Neural progenitor cell (in vitro differentiated cells): ENCODE results near the gene HMGB2.

Experiments used
- EZH2 ChIP-seq: fragments of 200-600 bp; sonication (generic); IDR thresholded peaks from 2 replicates; pipeline ENCODE4 v1.6.1; 2017; ENCODE audit warnings: antibody characterized with exemption, mild to moderate bottlenecking, moderate library complexity
- EZH2phosphoT487 ChIP-seq: fragments of 200-600 bp; sonication (generic); IDR thresholded peaks from 2 replicates; pipeline ENCODE4 v1.6.1; 2017; ENCODE audit warnings: antibody characterized with exemption
- TF ChIP-seq, protein P1 (sequence below): fragments of 200-600 bp; sonication (generic); IDR thresholded peaks from 2 replicates; pipeline ENCODE4 v1.5.1; 2017; ENCODE audit warnings: antibody characterized with exemption, mild to moderate bottlenecking

DNA sequence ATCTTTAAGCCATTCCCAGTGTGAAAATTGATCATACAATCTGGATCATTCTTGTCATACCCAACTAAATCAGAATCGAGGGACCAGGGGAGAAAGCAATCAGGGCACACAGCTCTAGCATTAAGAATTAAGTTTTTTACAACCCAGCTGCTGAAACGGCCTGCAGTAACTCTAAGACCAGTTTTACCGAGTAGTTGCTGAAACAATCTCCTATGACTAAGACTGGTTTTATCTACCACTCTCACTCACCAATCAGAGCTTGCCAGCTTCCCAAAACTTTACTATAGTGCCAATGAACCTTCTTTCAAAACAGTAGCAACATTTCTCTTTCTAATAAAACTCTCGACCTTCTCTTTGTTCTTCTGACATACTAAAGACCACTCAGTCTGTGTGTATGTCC lies 33.8 kb upstream of the HMGB2 start:
- TF ChIP-seq, protein P1, sequence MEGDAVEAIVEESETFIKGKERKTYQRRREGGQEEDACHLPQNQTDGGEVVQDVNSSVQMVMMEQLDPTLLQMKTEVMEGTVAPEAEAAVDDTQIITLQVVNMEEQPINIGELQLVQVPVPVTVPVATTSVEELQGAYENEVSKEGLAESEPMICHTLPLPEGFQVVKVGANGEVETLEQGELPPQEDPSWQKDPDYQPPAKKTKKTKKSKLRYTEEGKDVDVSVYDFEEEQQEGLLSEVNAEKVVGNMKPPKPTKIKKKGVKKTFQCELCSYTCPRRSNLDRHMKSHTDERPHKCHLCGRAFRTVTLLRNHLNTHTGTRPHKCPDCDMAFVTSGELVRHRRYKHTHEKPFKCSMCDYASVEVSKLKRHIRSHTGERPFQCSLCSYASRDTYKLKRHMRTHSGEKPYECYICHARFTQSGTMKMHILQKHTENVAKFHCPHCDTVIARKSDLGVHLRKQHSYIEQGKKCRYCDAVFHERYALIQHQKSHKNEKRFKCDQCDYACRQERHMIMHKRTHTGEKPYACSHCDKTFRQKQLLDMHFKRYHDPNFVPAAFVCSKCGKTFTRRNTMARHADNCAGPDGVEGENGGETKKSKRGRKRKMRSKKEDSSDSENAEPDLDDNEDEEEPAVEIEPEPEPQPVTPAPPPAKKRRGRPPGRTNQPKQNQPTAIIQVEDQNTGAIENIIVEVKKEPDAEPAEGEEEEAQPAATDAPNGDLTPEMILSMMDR, result no peak
- TF ChIP-seq EZH2phosphoT487, result no peak
- no peak for TF ChIP-seq EZH2
